ENCODE data around the gene CDK15.

The CDK15 gene

GRCh38 chr2:201937343-201937742, 131.0 kb downstream of the CDK15 start:
- no peak for DNase-seq (ENCODE audit: low read depth, low spot score)

GRCh38 chr2:201938156-201938775, 131.9 kb downstream of the CDK15 start:
- peak; percentile 75 for DNase-seq (ENCODE audit: low read depth, low spot score)

- DNase-seq (ENCODE audit: low read depth, low spot score) = peak; percentile 31
These were observed 132.4 kb downstream of the CDK15 start for GRCh38 chr2:201938781-201939180.

GRCh38 chr2:201939453-201939941, 133.2 kb downstream of the CDK15 start:
- peak; percentile 65 for DNase-seq (ENCODE audit: low read depth, low spot score)

GRCh38 chr2:201942531-201942930, 136.2 kb downstream of the CDK15 start:
- no peak for DNase-seq (ENCODE audit: low read depth, low spot score)
